Thyroid gland (tissue), 4 donors: ENCODE measurements around the gene S100A9. TPM values are rescaled to one million over a fixed set of nuclear protein-coding genes. Genes with fewer than 3 reads are reported as not detected.
"Not testable (repeated sequence)": the region's sequence is repeated elsewhere in the genome, so short reads cannot be mapped to it uniquely, and the experiment has no call there.

Experiments used
- DNase-seq, 2 donors: peaks; one replicate each; pipeline ENCODE4 v3.0.0-alpha.2; 2019
- H3K27ac ChIP-seq, 3 donors: fragments of 200-600 bp; sonication (generic); 1 replicate in 2 of 3; 2 replicates in 1 of 3; pipeline ENCODE4 v1.5.1; 2016 to 2019; ENCODE audit warnings: mild to moderate bottlenecking in 1 of 3, moderate library complexity in 1 of 3
- H3K27me3 ChIP-seq: fragments of 200-600 bp; sonication (generic); one replicate; pipeline ENCODE4 v1.5.1; 2019
- H3K36me3 ChIP-seq, 2 donors: fragments of 200-600 bp; sonication (generic); one replicate each; pipeline ENCODE4 v1.5.1; 2016 to 2019
- H3K4me1 ChIP-seq, 2 donors: fragments of 200-600 bp; sonication (generic); one replicate each; pipeline ENCODE4 v1.5.1; 2017 to 2019
- H3K4me3 ChIP-seq, 3 donors: fragments of 200-600 bp; sonication (generic); replicated peaks in 1 of 3; 1 replicate in 2 of 3; 2 replicates in 1 of 3; pipeline ENCODE4 v1.5.1; 2016; ENCODE audit warnings: mild to moderate bottlenecking in 1 of 3
- H3K9me3 ChIP-seq: fragments of 200-600 bp; sonication (generic); one replicate; pipeline ENCODE4 v1.5.1; 2017
- CTCF ChIP-seq, 6 experiments: fragments of 200-600 bp in 3 of 6; fragments of 450-650 bp in 3 of 6; sonication (generic) in 3 of 6; IDR thresholded peaks; one replicate each; pipeline ENCODE4 v1.5.1; 2016 to 2019; ENCODE audit warnings: antibody characterized with exemption in 6 of 6, mild to moderate bottlenecking in 2 of 6, inconsistent platforms in 1 of 6, moderate library complexity in 1 of 6
- POLR2A ChIP-seq, 2 donors: fragments of 450-650 bp; IDR thresholded peaks; one replicate each; pipeline ENCODE4 v1.6.1; 2017; ENCODE audit warnings: antibody characterized with exemption in 2 of 2, mild to moderate bottlenecking in 2 of 2, moderate library complexity in 1 of 2
- WGBS, 2 donors: methylation state at CpG; one replicate each; pipeline ENCODE4 v1.1.5; 2017; 5-methylcytosine and 5-hydroxymethylcytosine counted together
- intact Hi-C: fragments of 100-400 bp; cut with DNase I; formaldehyde crosslinking; loops from one replicate; pipeline ENCODE4 v1.15.1; 2023
- total RNA-seq, 4 donors: library from RNA; depleted of rRNA; stranded (reverse); fragments of >200 nt; gene quantifications; one replicate each; pipeline ENCODE4 v1.2.3, GENCODE V29; 2016

The S100A9 gene
- total RNA-seq, 4 donors from 2014 or later, result 36.2 to 285 (median 66.0) TPM

DNA sequence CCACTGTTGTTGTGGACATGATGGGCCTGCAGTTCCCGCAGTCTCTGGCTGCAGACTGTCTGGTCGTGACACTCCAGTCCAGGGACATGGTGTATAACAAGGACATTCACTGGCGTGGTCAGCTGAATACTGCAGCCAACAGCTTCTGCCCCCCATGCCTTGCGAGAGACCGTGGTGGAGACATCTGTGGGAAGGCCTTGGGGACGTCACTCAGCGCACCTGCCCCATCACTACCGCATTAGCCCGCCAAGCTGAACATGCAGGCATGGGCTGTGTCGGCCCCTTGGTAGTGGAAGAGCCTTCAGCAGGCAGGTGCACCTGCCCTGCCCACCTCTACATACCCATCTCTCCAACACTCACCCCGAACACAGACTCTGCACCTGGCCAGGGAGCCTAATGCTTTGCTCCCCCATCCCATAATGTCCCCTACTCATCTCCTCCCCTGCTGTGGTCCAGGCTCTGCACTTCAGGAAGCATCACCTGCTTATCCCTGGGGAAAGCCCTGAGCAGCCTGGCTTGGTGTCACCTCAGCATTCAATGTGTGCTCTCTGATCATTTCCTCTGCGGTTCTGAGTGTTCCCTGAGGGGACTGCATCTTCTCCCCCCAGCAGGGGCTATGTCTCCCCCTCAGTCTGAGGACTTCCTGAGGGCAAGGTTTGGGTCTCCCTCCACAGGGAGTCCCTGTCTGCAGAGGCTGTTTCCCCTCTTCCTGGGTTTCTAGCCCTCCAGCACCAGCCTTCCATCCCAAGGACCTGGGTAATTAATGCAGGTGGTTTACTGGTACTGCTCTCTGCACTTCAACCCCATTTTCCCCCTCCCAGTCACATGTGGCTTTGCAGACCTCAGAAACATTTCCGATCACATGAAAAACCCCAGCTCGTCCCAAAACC, 12.2 kb upstream of the S100A9 start:
- Histone ChIP-seq H3K27ac (no peak overlapping the region), H3K9me3 (no peaks in the 10 kb centered on the region), H3K36me3 (no peaks in the 10 kb centered on the region), H3K4me1 (no peaks in the 10 kb centered on the region), H3K4me3 (no peak overlapping the region), H3K27me3 (no peaks in the 10 kb centered on the region)
- TF ChIP-seq POLR2A (IDR thresholded peaks at IDR 0.05) (no peak), CTCF (IDR thresholded peaks at IDR 0.05) (no peak)
- intact Hi-C loops, result no loop called here
- DNase-seq, result no peak
- WGBS, 2 donors, result 84% methylated on average over 12 to 14 of the region's 14 CpGs

DNA sequence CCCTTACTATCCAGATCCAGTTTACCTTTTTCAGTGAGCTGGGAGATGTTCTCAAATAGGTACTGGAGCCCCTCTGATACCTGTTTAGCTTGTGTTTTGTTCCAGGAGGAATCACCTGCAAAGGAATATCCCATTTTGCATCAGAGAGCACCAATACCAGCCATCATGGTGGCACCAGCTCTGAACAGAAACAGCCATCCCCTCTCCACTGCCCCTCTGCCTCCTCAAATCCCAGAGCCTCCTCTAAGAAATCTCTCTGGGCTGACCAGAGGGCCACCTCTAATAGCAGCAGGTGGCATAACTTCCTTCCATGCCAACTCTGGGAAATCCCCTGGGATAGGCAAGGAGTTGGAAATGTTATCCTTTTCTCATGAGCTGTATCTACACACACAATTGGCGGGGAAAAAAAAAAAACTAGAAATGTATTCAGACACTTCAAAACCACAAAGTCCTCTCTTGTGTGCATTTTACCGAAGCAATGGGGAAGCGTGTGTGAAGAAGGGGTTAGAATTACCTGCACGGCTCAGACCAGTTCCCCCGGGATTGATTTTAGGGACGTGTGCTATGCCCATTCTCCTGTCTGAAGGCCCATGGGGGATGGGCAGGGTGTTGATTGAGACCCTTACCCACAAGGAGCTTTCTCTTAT, 11.5 kb upstream of the S100A9 start:
- TF ChIP-seq POLR2A (IDR thresholded peaks at IDR 0.05), result no peak
- no peak for TF ChIP-seq CTCF (IDR thresholded peaks at IDR 0.05)
- no peak for DNase-seq
- no peaks in the 10 kb centered on the region for H3K27me3 ChIP-seq
- H3K27ac ChIP-seq, result no peak overlapping the region
- H3K9me3 ChIP-seq, result no peaks in the 10 kb centered on the region
- 32 to 39% methylated on average over 6 of the region's 6 CpGs for WGBS, 2 donors
- no peak overlapping the region for H3K4me3 ChIP-seq
- H3K36me3 ChIP-seq, result no peaks in the 10 kb centered on the region
- no peaks in the 10 kb centered on the region for H3K4me1 ChIP-seq
- intact Hi-C loops, result no loop called here

GRCh38 chr1:153347049-153347448, 10.6 kb upstream of the S100A9 start:
- H3K27me3 ChIP-seq, H3K9me3 ChIP-seq, H3K4me1 ChIP-seq, H3K4me3 ChIP-seq, H3K36me3 ChIP-seq, H3K27ac ChIP-seq, intact Hi-C loops, DNase-seq: not testable (repeated sequence)
- 68 to 69% methylated on average over 14 of the region's 14 CpGs for WGBS, 2 donors

- intact Hi-C loops, result no loop called here
- H3K27ac ChIP-seq, result no peak overlapping the region
- H3K9me3 ChIP-seq, result no peaks in the 10 kb centered on the region
- no peak overlapping the region for H3K4me3 ChIP-seq
- no peak for DNase-seq
- H3K36me3 ChIP-seq, result no peaks in the 10 kb centered on the region
- H3K4me1 ChIP-seq, result no peaks in the 10 kb centered on the region
- no peaks in the 10 kb centered on the region for H3K27me3 ChIP-seq
- WGBS, 2 donors, result 71 to 78% methylated on average over 4 to 7 of the region's 7 CpGs
- TF ChIP-seq CTCF (IDR thresholded peaks at IDR 0.05) (no peak), POLR2A (IDR thresholded peaks at IDR 0.05) (no peak)
Observed at GRCh38 chr1:153347856-153348255, 9.8 kb upstream of the S100A9 start.

- H3K9me3 ChIP-seq, result no peaks in the 10 kb centered on the region
- no peaks in the 10 kb centered on the region for H3K4me1 ChIP-seq
- WGBS, 2 donors, result 60 to 70% methylated on average over 7 to 9 of the region's 10 CpGs
- intact Hi-C loops, result no loop called here
- no peaks in the 10 kb centered on the region for H3K36me3 ChIP-seq
- TF ChIP-seq CTCF (IDR thresholded peaks at IDR 0.05), result no peak
- DNase-seq, result no peak
- H3K27ac ChIP-seq, result no peak within 1 kb of the TSS
- H3K4me3 ChIP-seq, result no peak within 1 kb of the TSS
- H3K27me3 ChIP-seq, result no peaks in the 10 kb centered on the region
Observed at GRCh38 chr1:153348511-153349362, 8.9 kb upstream of the S100A9 start, which contains the start of gene PGLYRP4. TSS of gene PGLYRP4 (minus strand) at chr1:153348841. CDS start at chr1:153347932, 909 bp downstream.
